Measurements from ENCODE around the gene SHC3.

- no peak for TF ChIP-seq POLR2A (IDR thresholded peaks at IDR 0.05)
- TF ChIP-seq, protein P1, sequence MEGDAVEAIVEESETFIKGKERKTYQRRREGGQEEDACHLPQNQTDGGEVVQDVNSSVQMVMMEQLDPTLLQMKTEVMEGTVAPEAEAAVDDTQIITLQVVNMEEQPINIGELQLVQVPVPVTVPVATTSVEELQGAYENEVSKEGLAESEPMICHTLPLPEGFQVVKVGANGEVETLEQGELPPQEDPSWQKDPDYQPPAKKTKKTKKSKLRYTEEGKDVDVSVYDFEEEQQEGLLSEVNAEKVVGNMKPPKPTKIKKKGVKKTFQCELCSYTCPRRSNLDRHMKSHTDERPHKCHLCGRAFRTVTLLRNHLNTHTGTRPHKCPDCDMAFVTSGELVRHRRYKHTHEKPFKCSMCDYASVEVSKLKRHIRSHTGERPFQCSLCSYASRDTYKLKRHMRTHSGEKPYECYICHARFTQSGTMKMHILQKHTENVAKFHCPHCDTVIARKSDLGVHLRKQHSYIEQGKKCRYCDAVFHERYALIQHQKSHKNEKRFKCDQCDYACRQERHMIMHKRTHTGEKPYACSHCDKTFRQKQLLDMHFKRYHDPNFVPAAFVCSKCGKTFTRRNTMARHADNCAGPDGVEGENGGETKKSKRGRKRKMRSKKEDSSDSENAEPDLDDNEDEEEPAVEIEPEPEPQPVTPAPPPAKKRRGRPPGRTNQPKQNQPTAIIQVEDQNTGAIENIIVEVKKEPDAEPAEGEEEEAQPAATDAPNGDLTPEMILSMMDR (IDR thresholded peaks at IDR 0.05), result no peak
These were observed 9.5 kb downstream of the SHC3 start for GRCh38 chr9:89168901-89169813.
